Naive thymus-derived CD4-positive, alpha-beta T cell (primary cell): ENCODE data around the gene ZNF853. TPM values are rescaled to one million over a fixed set of nuclear protein-coding genes. Genes with fewer than 3 reads are reported as not detected.

ENCODE experiments used
- ATAC-seq: fragments of 150-1000 bp; cut with Tn5 transposase; 2 replicates; pipeline ENCODE4 v1.10.0; 2021; ENCODE audit warnings: mild to moderate bottlenecking, moderate library complexity
- CTCF ChIA-PET: fragments of 350-600 bp; sonication (Branson Sonifier 250); formaldehyde crosslinking; loops from one replicate; lab custom pipeline; 2021; ENCODE audit warnings: antibody characterized with exemption; lab: Charles Lee
- POLR2A ChIA-PET: fragments of 350-600 bp; sonication (Branson Sonifier 250); formaldehyde crosslinking; loops from one replicate; lab custom pipeline; 2021; ENCODE audit warnings: antibody characterized with exemption, inconsistent platforms; lab: Charles Lee
- DNase-seq, 9 donors: peaks; one replicate each; pipeline versions ENCODE4 v3.0.0 to v3.0.0-alpha.2; 2020 to 2022; ENCODE audit warnings: mixed read lengths in 1 of 9
- H3K27ac ChIP-seq: one replicate; pipeline ENCODE4 v1.7.0; 2013; ENCODE audit warnings: mild to moderate bottlenecking, low read depth, low read length, moderate library complexity
- H3K27me3 ChIP-seq, 2 donors: one replicate each; pipeline ENCODE4 v1.7.0; 2013; ENCODE audit warnings: low read length in 2 of 2, mild to moderate bottlenecking in 2 of 2, moderate library complexity in 2 of 2; ENCODE audit not compliant: control insufficient read depth in 2 of 2, insufficient read depth in 2 of 2
- H3K36me3 ChIP-seq, 3 experiments: 1 replicate in 2 of 3; 2 replicates in 1 of 3; pipeline ENCODE4 v1.7.0; 2013; ENCODE audit warnings: low read length in 3 of 3, mild to moderate bottlenecking in 3 of 3, moderate library complexity in 1 of 3; ENCODE audit not compliant: insufficient read depth in 3 of 3, control insufficient read depth in 2 of 3
- H3K4me1 ChIP-seq, 2 donors: one replicate each; pipeline ENCODE4 v1.7.0; 2013; ENCODE audit warnings: low read length in 2 of 2, mild to moderate bottlenecking in 2 of 2, moderate library complexity in 1 of 2; ENCODE audit not compliant: control insufficient read depth in 2 of 2, insufficient read depth in 2 of 2
- H3K4me3 ChIP-seq: 2 replicates; pipeline ENCODE4 v1.7.0; 2013; ENCODE audit warnings: mild to moderate bottlenecking, low read length
- H3K9me3 ChIP-seq, 3 experiments: 1 replicate in 2 of 3; 2 replicates in 1 of 3; pipeline ENCODE4 v1.7.0; 2013; ENCODE audit warnings: low read length in 3 of 3; ENCODE audit not compliant: control insufficient read depth in 2 of 3
- H3K27ac Mint-ChIP-seq, 9 donors: one replicate each; pipeline ENCODE4 v1.8.0; 2020 to 2022; ENCODE audit warnings: mixed read lengths in 9 of 9, mild to moderate bottlenecking in 8 of 9, moderate library complexity in 5 of 9, inconsistent platforms in 2 of 9
- H3K27me3 Mint-ChIP-seq, 5 donors: one replicate each; pipeline ENCODE4 v1.8.0; 2021 to 2022; ENCODE audit warnings: mixed read lengths in 5 of 5, mild to moderate bottlenecking in 1 of 5
- H3K36me3 Mint-ChIP-seq, 5 donors: one replicate each; pipeline ENCODE4 v1.8.0; 2020 to 2022; ENCODE audit warnings: mixed read lengths in 5 of 5, mild to moderate bottlenecking in 3 of 5, inconsistent platforms in 1 of 5
- H3K4me1 Mint-ChIP-seq, 7 donors: one replicate each; pipeline ENCODE4 v1.8.0; 2020 to 2022; ENCODE audit warnings: mixed read lengths in 7 of 7, mild to moderate bottlenecking in 3 of 7, inconsistent platforms in 1 of 7
- H3K4me3 Mint-ChIP-seq, 10 donors: one replicate each; pipeline ENCODE4 v1.8.0; 2020 to 2022; ENCODE audit warnings: mild to moderate bottlenecking in 10 of 10, mixed read lengths in 10 of 10, moderate library complexity in 6 of 10, inconsistent platforms in 2 of 10
- H3K9me3 Mint-ChIP-seq, 11 donors: one replicate each; pipeline ENCODE4 v1.8.0; 2020 to 2022; ENCODE audit warnings: mixed read lengths in 11 of 11, mild to moderate bottlenecking in 4 of 11, inconsistent platforms in 1 of 11, moderate library complexity in 1 of 11
- intact Hi-C, 2 donors: fragments of 100-400 bp; cut with micrococcal nuclease; formaldehyde crosslinking; loops; one replicate each; pipeline ENCODE4 v1.15.1; 2023
- polyA plus RNA-seq, 2 donors: library from polyadenylated mRNA; unstranded; fragments of 300-500 nt; fragmentation: Illumina TruSeq; gene quantifications; one replicate each; pipeline ENCODE4 v1.2.3, GENCODE V29; 2021
- total RNA-seq, 6 experiments: library from RNA in 5 of 6; stranded (reverse) in 5 of 6; gene quantifications; 1 replicate in 5 of 6; 2 replicates in 1 of 6; pipeline ENCODE4 v1.2.3 and lab custom pipeline; 2021 to 2026

Gene ZNF853
- total and polyA plus RNA-seq, 7 experiments from 2014 or later = 0.15 to 5.3 (median 3.2) TPM

GRCh38 chr7:6600093-6600492 lies 15.3 kb upstream of the ZNF853 start:
- CTCF ChIA-PET = interaction anchor here (0.5 to 1.4 kb wide), 4 partner anchors 9 to 757 kb away, joined by 3 to 5 read pairs (median 4); no protein-coding TSS in a partner anchor
- no peaks in the 10 kb centered on the region for H3K9me3 Mint-ChIP-seq
- peaks cover 0 to 14% (median 7%) of the 10 kb centered on the region in 7 donors for H3K4me1 Mint-ChIP-seq
- peaks cover 0 to 91% (median 18%) of the 10 kb centered on the region in 3 experiments for H3K36me3 ChIP-seq
- H3K27me3 ChIP-seq = no peaks in the 10 kb centered on the region
- no peak overlapping the region for H3K4me3 ChIP-seq
- H3K27ac Mint-ChIP-seq = no peak overlapping the region
- ATAC-seq (no peak), DNase-seq (no peak)
- H3K27ac ChIP-seq = no peak overlapping the region
- H3K27me3 Mint-ChIP-seq = no peaks in the 10 kb centered on the region
- intact Hi-C loops = no loop called here
- no peaks in the 10 kb centered on the region for H3K4me1 ChIP-seq
- no peak overlapping the region for H3K4me3 Mint-ChIP-seq
- H3K36me3 Mint-ChIP-seq = peaks cover 0 to 44% (median 16%) of the 10 kb centered on the region in 5 donors
- no peaks in the 10 kb centered on the region for H3K9me3 ChIP-seq
- POLR2A ChIA-PET = no interaction called here

- Mint-ChIP-seq H3K9me3 (no peaks in the 10 kb centered on the region), H3K36me3 (peaks cover 0 to 24% (median 9%) of the 10 kb centered on the region in 5 donors), H3K4me1 (peaks cover 0 to 10% (median 5%) of the 10 kb centered on the region in 7 donors), H3K27ac (peak overlapping the region in 2 of 9 donors; percentile 72 to 73), H3K27me3 (no peaks in the 10 kb centered on the region), H3K4me3 (no peak overlapping the region)
- no peaks in the 10 kb centered on the region for H3K9me3 ChIP-seq
- ChIA-PET POLR2A (no interaction called here), CTCF (interaction anchor here (0.6 to 1.6 kb wide), 3 partner anchors 10 to 748 kb away, joined by 4 to 5 read pairs (median 4); no protein-coding TSS in a partner anchor)
- H3K27me3 ChIP-seq = no peaks in the 10 kb centered on the region
- H3K27ac ChIP-seq = no peak overlapping the region
- no peaks in the 10 kb centered on the region for H3K4me1 ChIP-seq
- peaks cover 0 to 86% (median 11%) of the 10 kb centered on the region in 3 experiments for H3K36me3 ChIP-seq
- no peak overlapping the region for H3K4me3 ChIP-seq
- intact Hi-C loops = no loop called here
- ATAC-seq = no peak
- no peak for DNase-seq
These were observed 11.0 kb upstream of the ZNF853 start for GRCh38 chr7:6604458-6604857.

GRCh38 chr7:6606866-6607583 lies 8.4 kb upstream of the ZNF853 start:
- H3K9me3 Mint-ChIP-seq = no peaks in the 10 kb centered on the region
- ChIA-PET CTCF (interaction anchor here (0.6 kb wide), 2 partner anchors 728 to 1563 kb away, joined by 3 to 5 read pairs; no protein-coding TSS in a partner anchor), POLR2A (interaction anchor here (0.5 kb wide), 1 partner anchor 48 kb away, joined by 3 read pairs; no protein-coding TSS in a partner anchor)
- H3K36me3 Mint-ChIP-seq = peaks cover 0 to 19% (median 8%) of the 10 kb centered on the region in 5 donors
- Histone ChIP-seq H3K4me3 (no peak overlapping the region), H3K4me1 (no peaks in the 10 kb centered on the region), H3K36me3 (peaks cover 0 to 61% (median 7%) of the 10 kb centered on the region in 3 experiments), H3K9me3 (no peaks in the 10 kb centered on the region), H3K27ac (no peak overlapping the region), H3K27me3 (no peaks in the 10 kb centered on the region)
- ATAC-seq (no peak), DNase-seq (no peak)
- intact Hi-C loops = no loop called here
- H3K27ac Mint-ChIP-seq = no peak overlapping the region
- H3K4me3 Mint-ChIP-seq = no peak overlapping the region
- peaks cover 0 to 10% (median 3%) of the 10 kb centered on the region in 7 donors for H3K4me1 Mint-ChIP-seq
- H3K27me3 Mint-ChIP-seq = no peaks in the 10 kb centered on the region

GRCh38 chr7:6607651-6608051 lies 7.8 kb upstream of the ZNF853 start:
- no peak for ATAC-seq
- intact Hi-C loops = no loop called here
- POLR2A ChIA-PET = interaction anchor here (0.5 kb wide), 1 partner anchor 49 kb away, joined by 3 read pairs; no protein-coding TSS in a partner anchor
- Mint-ChIP-seq H3K27me3 (peaks cover 0 to 2% (median 0%) of the 10 kb centered on the region in 5 donors), H3K9me3 (no peaks in the 10 kb centered on the region), H3K4me3 (no peak overlapping the region), H3K4me1 (peaks cover 0 to 11% (median 0%) of the 10 kb centered on the region in 7 donors), H3K27ac (no peak overlapping the region), H3K36me3 (peaks cover 0 to 19% (median 4%) of the 10 kb centered on the region in 5 donors)
- no peak for DNase-seq
- Histone ChIP-seq H3K36me3 (peaks cover 0 to 57% (median 1%) of the 10 kb centered on the region in 3 experiments), H3K27ac (no peak overlapping the region), H3K4me1 (no peaks in the 10 kb centered on the region), H3K27me3 (no peaks in the 10 kb centered on the region), H3K9me3 (no peaks in the 10 kb centered on the region), H3K4me3 (no peak overlapping the region)
- CTCF ChIA-PET = interaction anchor here (0.6 kb wide), 2 partner anchors 728 to 1564 kb away, joined by 3 to 5 read pairs; no protein-coding TSS in a partner anchor

GRCh38 chr7:6608081-6608480 lies 7.3 kb upstream of the ZNF853 start:
- peaks cover 0 to 19% (median 4%) of the 10 kb centered on the region in 5 donors for H3K36me3 Mint-ChIP-seq
- H3K4me3 ChIP-seq = no peak overlapping the region
- ChIA-PET POLR2A (no interaction called here), CTCF (no interaction called here)
- peaks cover 0 to 15% (median 0%) of the 10 kb centered on the region in 7 donors for H3K4me1 Mint-ChIP-seq
- DNase-seq (no peak), ATAC-seq (no peak)
- H3K9me3 Mint-ChIP-seq = no peaks in the 10 kb centered on the region
- intact Hi-C loops = no loop called here
- H3K27ac Mint-ChIP-seq = no peak overlapping the region
- H3K27me3 ChIP-seq = no peaks in the 10 kb centered on the region
- no peak overlapping the region for H3K4me3 Mint-ChIP-seq
- H3K27me3 Mint-ChIP-seq = peaks cover 0 to 5% (median 0%) of the 10 kb centered on the region in 5 donors
- H3K4me1 ChIP-seq = no peaks in the 10 kb centered on the region
- no peaks in the 10 kb centered on the region for H3K9me3 ChIP-seq
- peaks cover 0 to 54% (median 0%) of the 10 kb centered on the region in 3 experiments for H3K36me3 ChIP-seq
- no peak overlapping the region for H3K27ac ChIP-seq

GRCh38 chr7:6608794-6609193 lies 6.6 kb upstream of the ZNF853 start:
- Histone ChIP-seq H3K36me3 (peaks cover 0 to 50% (median 0%) of the 10 kb centered on the region in 3 experiments), H3K27ac (no peak overlapping the region), H3K27me3 (no peaks in the 10 kb centered on the region), H3K4me1 (no peaks in the 10 kb centered on the region), H3K9me3 (no peaks in the 10 kb centered on the region), H3K4me3 (no peak overlapping the region)
- DNase-seq (no peak), ATAC-seq (no peak)
- H3K36me3 Mint-ChIP-seq = peaks cover 0 to 19% (median 4%) of the 10 kb centered on the region in 5 donors
- no peak overlapping the region for H3K27ac Mint-ChIP-seq
- H3K9me3 Mint-ChIP-seq = no peaks in the 10 kb centered on the region
- H3K4me3 Mint-ChIP-seq = no peak overlapping the region
- CTCF ChIA-PET = no interaction called here
- intact Hi-C loops = no loop called here
- H3K4me1 Mint-ChIP-seq = peaks cover 0 to 17% (median 0%) of the 10 kb centered on the region in 7 donors
- H3K27me3 Mint-ChIP-seq = peaks cover 0 to 10% (median 0%) of the 10 kb centered on the region in 5 donors
- POLR2A ChIA-PET = interaction anchor here (0.5 to 0.8 kb wide), 2 partner anchors 121 to 1150 kb away, joined by 3 read pairs; no protein-coding TSS in a partner anchor
